Globus pallidus (tissue), 1 donor: ENCODE results near the gene KCNK18.
"Not testable (repeated sequence)": the region's sequence is repeated elsewhere in the genome, so short reads cannot be mapped to it uniquely, and the experiment has no call there.

Experiments
- DNase-seq: peaks from one replicate; pipeline ENCODE4 v3.0.0-alpha.2; 2015; ENCODE audit warnings: low spot score

KCNK18 gene

GRCh38 chr10:117221156-117221711 lies 23.9 kb downstream of the KCNK18 start:
- no peak for DNase-seq

- DNase-seq: no peak
Observed at GRCh38 chr10:117222552-117222951, 25.3 kb downstream of the KCNK18 start.

GRCh38 chr10:117222976-117223692 lies 25.8 kb downstream of the KCNK18 start:
- DNase-seq: peak; percentile 35

- DNase-seq: no peak
Observed at GRCh38 chr10:117223693-117224430, 26.6 kb downstream of the KCNK18 start.

- no peak for DNase-seq
Observed at GRCh38 chr10:117224881-117225280, 27.6 kb downstream of the KCNK18 start.

- peak; percentile 37 for DNase-seq
Observed at GRCh38 chr10:117226813-117227451, 29.6 kb downstream of the KCNK18 start.

GRCh38 chr10:117228210-117228609 lies 30.9 kb downstream of the KCNK18 start:
- no peak for DNase-seq

GRCh38 chr10:117230107-117230506 lies 32.8 kb downstream of the KCNK18 start:
- not testable (repeated sequence) for DNase-seq

- no peak for DNase-seq
Observed at GRCh38 chr10:117237401-117237991, 40.2 kb downstream of the KCNK18 start.

- DNase-seq: no peak
Observed at GRCh38 chr10:117239051-117239450, 41.8 kb downstream of the KCNK18 start.

GRCh38 chr10:117239721-117240620 lies 42.7 kb downstream of the KCNK18 start:
- no peak for DNase-seq

GRCh38 chr10:117240621-117241529 lies 43.6 kb downstream of the KCNK18 start, which contains the start of gene SLC18A2:
Gene SLC18A2, plus strand, starts transcription at chr10:117241114. Its CDS starts 580 bp downstream, at chr10:117241694.
- no peak for DNase-seq

- no peak for DNase-seq
Observed at GRCh38 chr10:117241541-117242462, 44.5 kb downstream of the KCNK18 start.

GRCh38 chr10:117242463-117242832 lies 45.2 kb downstream of the KCNK18 start:
- DNase-seq: no peak

- no peak for DNase-seq
Observed at GRCh38 chr10:117246997-117247671, 49.8 kb downstream of the KCNK18 start.

- no peak for DNase-seq
Observed at GRCh38 chr10:117248750-117249465, 51.6 kb downstream of the KCNK18 start.

GRCh38 chr10:117249493-117250093 lies 52.3 kb downstream of the KCNK18 start:
- DNase-seq: no peak
